OCI-LY7 (cell line): ENCODE data around the gene TAMALIN.

Experiments used
- CTCF ChIP-seq: fragments of 200-600 bp; sonication (generic); conservative IDR thresholded peaks from 2 replicates; pipeline ENCODE4 v1.5.1; 2014; ENCODE audit warnings: mild to moderate bottlenecking, antibody characterized with exemption, low read length, moderate library complexity, mixed read lengths
- EZH2phosphoT487 ChIP-seq: fragments of 200-600 bp; sonication (generic); IDR thresholded peaks from 2 replicates; pipeline ENCODE4 v1.6.1; 2018; ENCODE audit warnings: low read depth, borderline replicate concordance, mild to moderate bottlenecking, mixed run types, antibody characterized with exemption, low read length, moderate library complexity, mixed read lengths

GRCh38 chr12:52041035-52041434 is 34.3 kb downstream of the TAMALIN start:
- no peak for TF ChIP-seq CTCF
- TF ChIP-seq EZH2phosphoT487, result no peak
